ENCODE measurements around the gene UBE2L3.
A peak's percentile ranks its signal among the peaks of the same experiment; 100 is the strongest.
"Not testable (repeated sequence)": the region's sequence is repeated elsewhere in the genome, so short reads cannot be mapped to it uniquely, and the experiment has no call there.

Gene UBE2L3

DNA sequence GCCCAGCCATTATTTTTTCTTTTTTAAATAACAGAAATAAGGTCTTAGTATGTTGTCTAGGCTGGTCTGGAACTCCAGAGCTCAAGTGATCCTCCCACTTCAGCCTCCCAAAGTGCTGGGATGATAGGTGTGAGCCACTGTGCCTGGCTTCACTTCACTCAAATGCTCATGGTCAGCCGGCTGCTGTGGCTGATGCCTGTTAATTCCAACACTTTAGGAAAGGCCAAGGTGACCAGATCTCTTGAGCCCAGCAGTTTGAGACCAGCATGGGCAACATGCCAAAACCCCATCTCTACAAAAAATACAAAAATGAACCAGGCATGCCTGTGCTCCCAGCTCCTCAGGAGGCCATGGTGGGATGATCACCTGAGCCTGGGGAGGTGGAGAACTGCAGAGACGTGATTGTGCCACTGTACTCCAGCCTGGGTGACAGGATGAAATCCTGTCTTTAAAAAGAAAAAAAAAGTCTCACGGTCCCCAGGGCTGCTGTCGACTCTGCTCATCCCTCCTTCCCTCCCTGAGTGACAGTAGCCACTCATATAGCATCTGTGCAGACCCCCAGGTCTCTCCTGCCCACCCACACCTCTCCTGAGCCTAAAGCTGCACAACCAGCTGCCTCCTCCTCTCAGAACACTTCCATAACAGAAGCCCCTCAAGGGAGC is 58.7 kb downstream of the UBE2L3 start:
- DNase-seq (ENCODE audit: low read depth, low spot score) = no peak

GRCh38 chr22:21626735-21627469 is 59.4 kb downstream of the UBE2L3 start:
- no peak for DNase-seq (ENCODE audit: low read depth, low spot score)

DNA sequence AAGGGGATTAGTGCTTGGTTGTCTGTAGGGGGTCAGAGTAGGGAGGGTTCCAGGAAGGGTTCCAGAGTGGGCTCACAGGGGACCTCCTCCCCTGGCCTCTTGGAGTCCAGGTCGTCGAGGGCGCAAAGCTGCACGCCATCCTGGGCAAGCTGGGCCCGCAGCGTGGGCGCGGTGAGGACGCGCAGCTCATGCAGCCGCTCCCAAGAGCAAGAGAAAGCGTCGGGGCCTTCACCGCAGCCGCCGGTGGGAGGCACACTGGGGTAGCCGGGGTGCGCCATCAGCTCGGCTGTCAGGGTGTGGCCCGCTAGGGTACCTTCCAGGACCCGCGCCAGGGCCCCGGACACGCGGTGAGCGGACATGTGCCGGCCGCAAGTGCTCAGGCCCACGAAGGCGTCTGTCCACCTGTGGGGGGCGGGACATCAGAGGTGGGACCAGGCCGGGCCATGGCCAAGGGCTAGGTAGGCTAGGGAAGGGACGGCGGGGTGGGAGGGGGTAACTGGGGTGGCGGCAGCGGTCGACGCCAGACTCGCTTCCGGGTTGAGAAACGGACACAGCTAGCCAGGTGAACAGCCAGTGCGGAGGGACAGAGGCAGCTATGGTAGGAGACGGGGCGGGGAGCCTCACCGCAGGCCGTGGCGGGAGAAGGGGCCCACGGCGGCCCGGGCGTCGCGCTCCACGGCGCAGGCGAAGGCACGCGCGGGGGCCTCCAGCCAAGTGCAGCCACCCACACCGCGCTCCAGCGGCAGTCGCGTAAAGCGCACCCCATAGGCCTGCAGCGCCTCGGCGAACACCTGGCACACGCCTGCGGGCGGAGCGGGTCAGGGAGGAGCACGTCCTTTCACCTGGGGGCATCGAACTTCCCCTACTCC is 61.1 kb downstream of the UBE2L3 start:
- DNase-seq (ENCODE audit: low read depth, low spot score) = no peak

DNA sequence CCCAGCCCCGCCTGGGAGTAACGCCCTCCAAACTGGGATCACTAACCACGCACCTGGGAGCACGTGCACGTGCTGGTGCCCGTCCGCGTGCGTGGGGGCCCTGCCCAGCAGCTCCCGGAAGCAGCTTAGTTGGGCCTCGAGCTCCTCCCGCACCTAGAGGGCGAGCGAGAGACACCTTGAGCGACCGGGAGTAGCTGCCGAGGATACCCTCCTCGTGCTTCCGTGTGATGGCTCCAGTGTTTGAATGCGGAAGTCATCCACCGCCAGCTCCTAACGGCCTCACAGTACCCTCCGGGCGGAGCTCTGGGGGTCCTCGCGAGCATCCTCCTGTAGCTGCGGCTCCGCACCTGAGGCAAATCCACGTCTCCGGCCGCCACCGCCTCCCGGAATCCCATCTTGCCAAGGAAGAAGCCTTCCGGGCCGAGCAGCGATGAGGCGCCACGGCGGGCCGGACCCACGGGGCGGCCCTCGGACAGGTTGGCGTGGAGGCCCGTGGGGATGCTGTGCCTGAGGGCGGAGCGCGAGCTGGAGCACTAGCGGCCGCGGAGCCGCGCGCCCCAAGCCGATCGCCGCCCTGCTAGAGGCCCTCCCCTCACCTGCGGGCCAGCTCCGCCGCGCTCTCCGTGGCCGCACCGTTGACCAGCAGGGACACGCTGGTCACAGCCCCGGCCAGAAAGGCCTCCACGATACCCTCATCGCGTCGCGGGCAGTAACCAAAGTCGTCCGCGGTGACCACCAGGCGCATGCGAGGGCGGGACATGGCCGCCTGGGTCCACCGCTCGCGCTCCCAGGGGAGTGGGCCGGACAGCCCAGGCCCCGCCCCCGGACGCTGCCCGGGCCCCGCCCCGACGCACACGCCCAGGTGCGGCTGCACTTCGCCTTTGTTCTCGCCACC is 62.0 kb downstream of the UBE2L3 start, which contains the start of gene YDJC:
TSS of gene YDJC (minus strand) at position 768 of the 895 bp plus-strand sequence. CDS start at position 760, 8 bp downstream.
- peak; percentile 93 for DNase-seq (ENCODE audit: low read depth, low spot score)

- no peak for DNase-seq (ENCODE audit: low read depth, low spot score)
Observed at GRCh38 chr22:21631025-21631424, 63.5 kb downstream of the UBE2L3 start.

- DNase-seq (ENCODE audit: low read depth, low spot score) = no peak
Observed at GRCh38 chr22:21632237-21632895, 64.9 kb downstream of the UBE2L3 start, which contains the start of gene CCDC116. Gene CCDC116 (plus strand): TSS chr22:21632760. CDS start chr22:21633182, 422 bp downstream.

GRCh38 chr22:21632931-21633330 is 65.4 kb downstream of the UBE2L3 start:
- no peak for DNase-seq (ENCODE audit: low read depth, low spot score)

DNA sequence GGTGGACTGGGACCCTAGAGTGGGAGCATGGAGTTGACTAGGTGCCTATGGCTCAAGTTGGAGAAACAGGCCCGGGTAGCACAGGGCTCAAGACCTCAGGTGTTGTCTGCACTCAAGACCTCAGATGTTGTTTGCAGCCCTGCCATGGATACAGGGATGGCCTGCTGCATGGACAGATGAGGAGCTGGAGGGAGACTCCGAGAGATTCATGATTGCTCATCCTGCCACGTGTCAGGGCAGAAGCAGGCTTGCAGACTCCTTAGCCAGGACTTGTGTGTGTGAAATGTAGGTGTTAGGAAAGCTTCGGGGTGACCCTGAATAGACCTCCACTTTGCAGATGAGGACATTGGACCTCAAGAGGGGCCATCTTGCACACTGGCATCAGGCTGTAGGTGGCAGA is 66.0 kb downstream of the UBE2L3 start:
- no peak for DNase-seq (ENCODE audit: low read depth, low spot score)

GRCh38 chr22:21634081-21634480 is 66.6 kb downstream of the UBE2L3 start:
- no peak for DNase-seq (ENCODE audit: low read depth, low spot score)

GRCh38 chr22:21634844-21635243 is 67.3 kb downstream of the UBE2L3 start:
- no peak for DNase-seq (ENCODE audit: low read depth, low spot score)

DNA sequence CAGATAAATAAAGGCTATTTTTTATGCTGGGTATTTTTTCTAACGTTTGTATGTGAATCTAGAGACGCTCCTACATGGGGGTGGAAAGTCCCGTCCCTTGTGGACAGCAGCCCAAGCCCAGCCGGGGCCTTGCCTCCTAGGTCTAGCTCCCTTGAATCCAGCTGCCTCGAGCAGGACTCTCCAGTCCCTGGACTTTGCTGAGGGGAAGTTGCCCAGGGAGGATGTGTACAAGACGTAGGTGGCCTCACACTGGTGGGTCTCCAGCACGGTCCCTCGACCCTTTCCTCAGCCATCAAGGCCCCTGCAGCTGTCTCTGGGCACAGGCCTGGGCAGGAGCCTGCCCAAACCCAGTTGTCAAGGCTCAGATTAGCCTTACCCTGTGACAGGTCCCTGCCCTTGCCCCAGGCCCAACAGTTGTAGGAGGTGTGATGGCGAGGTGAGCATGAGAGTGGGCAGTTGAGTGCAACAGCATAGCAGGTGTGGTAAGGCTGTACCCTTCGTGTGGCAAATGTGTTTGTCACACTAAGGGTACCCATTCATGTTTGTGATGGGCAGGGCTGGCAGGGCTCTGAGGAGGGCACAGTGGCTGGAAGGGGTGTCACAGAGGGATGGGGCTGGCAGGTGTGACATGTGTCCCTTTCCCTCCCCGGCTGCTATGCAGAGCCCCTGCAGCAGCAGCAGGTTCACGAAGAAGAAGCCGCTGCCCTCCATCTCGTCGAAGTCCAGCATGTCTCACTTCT is 68.4 kb downstream of the UBE2L3 start:
- DNase-seq (ENCODE audit: low read depth, low spot score) = no peak

DNA sequence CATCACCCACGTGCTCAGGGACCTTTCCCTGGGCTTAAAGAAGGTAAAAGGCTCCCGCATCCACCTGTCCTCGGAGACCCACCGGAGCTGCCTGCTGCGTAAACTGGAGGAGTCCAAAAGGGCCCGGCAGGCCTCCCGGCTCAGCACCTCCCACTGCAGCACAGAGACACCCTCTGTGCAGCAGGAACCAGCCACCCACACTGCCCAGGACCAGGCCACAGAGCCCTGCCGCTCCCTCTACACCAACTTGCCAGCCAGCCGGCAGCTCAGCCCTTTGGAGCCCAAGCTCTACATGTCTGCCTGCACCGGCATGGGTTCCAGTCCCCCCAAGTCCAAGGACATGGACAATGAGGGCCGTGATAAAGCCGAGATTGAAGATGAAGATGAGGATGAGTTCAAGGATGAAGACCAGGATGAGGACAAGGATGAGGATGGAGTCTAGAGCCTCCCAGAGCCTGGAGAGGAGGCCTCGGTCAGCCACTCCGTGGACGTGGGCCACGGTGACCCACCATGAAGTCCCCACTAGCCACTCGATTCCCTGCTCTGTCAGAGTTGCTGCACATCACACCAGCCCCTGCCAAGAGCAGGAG is 69.2 kb downstream of the UBE2L3 start:
- no peak for DNase-seq (ENCODE audit: low read depth, low spot score)

DNA sequence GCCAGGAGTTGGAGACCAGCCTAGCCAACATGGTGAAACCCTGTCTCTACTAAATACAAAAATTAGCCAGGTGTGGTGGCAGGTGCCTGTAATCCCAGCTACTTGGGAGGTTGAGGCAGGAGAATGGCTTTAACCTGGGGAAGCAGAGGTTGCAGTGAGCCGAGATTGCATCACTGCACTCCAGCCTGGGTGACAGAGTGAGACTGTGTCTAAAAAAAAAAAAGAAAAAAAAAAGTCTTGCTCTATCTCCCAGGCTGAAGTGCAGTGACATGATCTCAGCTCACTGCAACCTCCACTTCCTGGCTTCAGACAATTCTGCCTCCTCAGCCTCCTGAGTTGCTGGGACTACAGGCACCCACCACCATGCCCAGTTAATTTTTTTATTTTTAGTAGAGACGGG is 69.9 kb downstream of the UBE2L3 start:
- not testable (repeated sequence) for DNase-seq (ENCODE audit: low read depth, low spot score)

DNA sequence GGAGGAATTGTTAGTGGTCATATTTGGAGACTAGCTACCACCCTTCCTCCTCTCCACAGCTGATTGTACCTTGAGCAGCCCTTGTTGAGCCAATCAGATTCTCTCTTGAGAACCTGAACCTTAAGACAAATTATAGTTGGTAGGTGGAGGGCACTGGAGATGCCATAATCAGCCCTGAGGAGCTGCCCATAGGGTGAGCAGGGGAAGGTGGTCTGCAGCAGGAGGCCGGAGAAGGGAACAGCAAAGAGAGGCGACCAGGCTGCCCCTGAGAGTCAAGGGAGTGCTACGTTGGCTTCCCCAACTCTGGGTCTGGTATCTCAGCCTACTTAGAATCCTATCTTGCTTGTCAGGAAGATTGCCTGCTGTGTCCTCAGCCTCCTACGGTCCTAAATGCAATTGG is 71.8 kb downstream of the UBE2L3 start:
- no peak for DNase-seq (ENCODE audit: low read depth, low spot score)

DNA sequence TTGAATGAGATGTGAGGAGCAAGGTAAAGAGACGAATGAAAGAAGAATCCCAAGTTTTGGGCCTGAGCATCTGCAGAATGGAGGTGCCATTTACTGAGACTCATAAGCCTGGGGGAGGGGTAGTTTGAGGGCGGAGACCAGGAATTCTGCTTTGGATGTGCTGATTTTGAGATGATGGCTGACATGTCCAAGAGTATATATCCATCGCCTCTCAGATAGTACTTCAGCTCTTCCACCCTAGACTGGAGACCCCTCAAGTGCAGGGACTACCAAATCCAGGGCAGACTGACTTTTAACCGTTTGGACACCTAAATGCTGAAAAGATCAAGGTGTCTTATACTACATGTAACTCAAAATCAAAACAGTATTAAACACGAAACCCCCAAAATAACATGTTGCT is 73.3 kb downstream of the UBE2L3 start:
- no peak for DNase-seq (ENCODE audit: low read depth, low spot score)

DNA sequence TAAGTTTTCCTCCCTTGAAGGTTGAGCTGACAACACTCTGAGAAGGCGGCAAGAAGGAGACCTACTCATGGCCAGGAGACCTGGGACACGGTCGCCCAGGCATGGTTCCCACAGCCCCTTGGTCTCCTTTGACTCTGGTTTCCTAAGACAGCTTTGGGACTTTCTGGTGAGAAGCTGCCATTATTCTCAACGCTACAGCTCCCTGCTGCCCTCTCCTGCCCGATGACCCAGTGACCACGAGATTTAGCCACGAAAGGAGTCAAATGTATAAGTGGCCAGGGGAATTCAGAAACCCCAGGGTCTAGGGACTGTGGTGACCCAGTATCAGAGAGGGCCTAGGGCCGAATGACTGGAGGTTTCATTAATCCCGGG is 73.9 kb downstream of the UBE2L3 start:
- DNase-seq (ENCODE audit: low read depth, low spot score) = no peak

- DNase-seq (ENCODE audit: low read depth, low spot score) = peak; percentile 96
Observed at GRCh38 chr22:21641789-21642583, 74.5 kb downstream of the UBE2L3 start, which contains the start of gene SDF2L1. Gene SDF2L1 (plus strand): TSS chr22:21642302. CDS start chr22:21642337, 35 bp downstream.

GRCh38 chr22:21642584-21643448 is 75.3 kb downstream of the UBE2L3 start:
- peak; percentile 41 for DNase-seq (ENCODE audit: low read depth, low spot score)

All from activated naive CD8-positive, alpha-beta T cell treated with anti-CD3 and anti-CD28 coated beads, Interleukin-2, amount 50 U/mL, for 16 hours (primary cell).